ENCODE data around the gene TCF12. TPM values are rescaled to one million over a fixed set of nuclear protein-coding genes. Genes with fewer than 3 reads are reported as not detected.

The TCF12 gene
- total and polyA plus RNA-seq, 2 of the 8 experiments (the other 6 are each of a cell fraction or from before 2014, with no cell fraction given) = 85.8 to 101 TPM

- Histone ChIP-seq H4K5ac (ENCODE audit: insufficient read length, low read depth, low read length) (no peak overlapping the region), H3K9me3 (ENCODE audit: insufficient read depth in 2 of 2, low read depth in 1 of 2, low read length in 1 of 2) (no peaks in the 10 kb centered on the region; a peak in 1 of 4 replicates), H3K56ac (replicated peaks; ENCODE audit: insufficient read length, low read depth, low read length) (no peak overlapping the region), H2BK120ac (replicated peaks; ENCODE audit: low read depth, low read length) (no peak overlapping the region), H3K79me2 (ENCODE audit: control insufficient read depth in 1 of 2, insufficient read depth in 2 of 2, low read length in 2 of 2) (peaks cover 0 to 93% of the 10 kb centered on the region in 2 experiments; a peak in 3 of 4 replicates), H2BK20ac (ENCODE audit: low read length) (no peak overlapping the region), H3K14ac (ENCODE audit: insufficient read length) (no peak overlapping the region), H2BK15ac (ENCODE audit: low read length) (no peak overlapping the region), H4K91ac (replicated peaks; ENCODE audit: insufficient read length, low read length) (no peak overlapping the region), H3K27ac (ENCODE audit: low read depth, low read length) (no peak overlapping the region; the same call in 1 of the 2 replicates), H3K27me3 (replicated peaks in 1 of 4; ENCODE audit: control insufficient read depth in 3 of 4, extremely low read depth in 1 of 4, insufficient read depth in 3 of 4, low read length in 3 of 4) (no peaks in the 10 kb centered on the region), H3K23ac (ENCODE audit: insufficient read length) (no peak overlapping the region), H2BK12ac (ENCODE audit: low read depth, low read length) (no peak overlapping the region), H3K23me2 (ENCODE audit: low read depth, low read length) (peaks cover 1% of the 10 kb centered on the region; the same call in 1 of the 2 replicates), H3K9ac (replicated peaks in 1 of 4; ENCODE audit: extremely low read depth in 1 of 4, low read depth in 3 of 4, low read length in 3 of 4) (peak overlapping the region in 1 of 4 experiments; percentile 44; a peak in 2 of 7 replicates), H3K4ac (replicated peaks; ENCODE audit: insufficient read length, low read depth, low read length) (no peak overlapping the region), H2BK5ac (ENCODE audit: low read depth, low read length) (0 out of 2 replicates have a peak overlapping the region, but pooled peaks have one; percentile 29), H4K20me1 (replicated peaks in 1 of 2; ENCODE audit: control insufficient read depth in 1 of 2, insufficient read depth in 2 of 2, low read length in 2 of 2) (peaks cover 2 to 3% of the 10 kb centered on the region in 2 experiments), H3K79me1 (ENCODE audit: low read depth, low read length) (peaks cover 2% of the 10 kb centered on the region; the same call in 1 of the 2 replicates), H3K4me1 (replicated peaks in 1 of 4; ENCODE audit: control insufficient read depth in 3 of 4, insufficient read depth in 4 of 4, low read length in 3 of 4) (peaks cover 0 to 15% (median 5%) of the 10 kb centered on the region in 4 experiments; a peak in 2 of 7 replicates), H3K4me3 (ENCODE audit: extremely low read depth in 1 of 4, insufficient read depth in 2 of 4, low read depth in 3 of 4, low read length in 4 of 4) (no peak overlapping the region), H2AFZ (ENCODE audit: low read length) (no peak overlapping the region), H3K4me2 (ENCODE audit: insufficient read depth in 1 of 2, low read depth in 2 of 2, low read length in 2 of 2) (peak overlapping the region; percentile 27 to 46; a peak in 1 of 4 replicates), H3K36me3 (ENCODE audit: control insufficient read depth in 2 of 4, insufficient read depth in 4 of 4, low read length in 3 of 4) (no peaks in the 10 kb centered on the region), H2AK5ac (ENCODE audit: low read depth, low read length) (peak overlapping the region; percentile 79), H3K18ac (ENCODE audit: extremely low read depth, low read length) (no peak overlapping the region), H4K8ac (ENCODE audit: extremely low read depth, insufficient read depth, low read length) (no peak overlapping the region)
- no peak for TF ChIP-seq CREB1 (IDR thresholded peaks at IDR 0.05)
- TF ChIP-seq RBBP5 (IDR thresholded peaks at IDR 0.05; ENCODE audit: borderline replicate concordance, low read depth, low read length) = no peak
- no peak for TF ChIP-seq BRCA1 (IDR thresholded peaks at IDR 0.05; ENCODE audit: low read depth, low read length)
- POLR2A ChIA-PET (ENCODE audit: partially characterized antibody) = interaction anchor here (1.2 kb wide), 1 partner anchor 25 kb away, joined by 3 read pairs; no protein-coding TSS in a partner anchor
- CTCF ChIA-PET (ENCODE audit: partially characterized antibody) = no interaction called here
- no peak for DNase-seq (ENCODE audit: low read depth in 1 of 2, low spot score in 2 of 2)
- 50% methylated on average over 5 of the region's 5 CpGs; no CpG with 5 or more reads in 1 of the 2 experiments for WGBS, 2 experiments (ENCODE audit: extremely low coverage in 1 of 2, insufficient coverage in 1 of 2, insufficient read length in 1 of 2, insufficient replicate concordance in 2 of 2, low coverage in 1 of 2, low lambda C conversion rate in 2 of 2, missing lambda C conversion rate in 1 of 2)
- FAIRE-seq = peak; percentile 81
Observed at GRCh38 chr15:56957812-56958406, 39.5 kb downstream of the TCF12 start.
